ENCODE data around the gene CTIF.

- TF ChIP-seq CTCF (IDR thresholded peaks at IDR 0.05; ENCODE audit: insufficient read depth, low read length, poor library complexity, severe bottlenecking) (no peak), EZH2phosphoT487 (conservative IDR thresholded peaks at IDR 0.05; ENCODE audit: low read length) (no peak)
These were observed 189.5 kb downstream of the CTIF start for GRCh38 chr18:48728204-48728833.
